ENCODE results near the gene PDE6A.

PDE6A gene

GRCh38 chr5:149988126-149988525, 43.5 kb upstream of the PDE6A start:
- no peaks in the 10 kb centered on the region for H3K36me3 ChIP-seq (ENCODE audit: control insufficient read depth, low read length)
- H3K27me3 ChIP-seq (ENCODE audit: control insufficient read depth, low read length): no peaks in the 10 kb centered on the region
- no peaks in the 10 kb centered on the region for H3F3A ChIP-seq (ENCODE audit: control insufficient read depth, insufficient read depth)
- H4K20me1 ChIP-seq (ENCODE audit: control insufficient read depth, insufficient read depth, low read depth, low read length): peaks cover 3% of the 10 kb centered on the region; the same call in 1 of the 2 replicates
- no peaks in the 10 kb centered on the region for H3K79me2 ChIP-seq (ENCODE audit: control insufficient read depth, low read length)
- H3K4me1 ChIP-seq (ENCODE audit: control insufficient read depth, low read length): no peaks in the 10 kb centered on the region
- H3K27ac ChIP-seq (ENCODE audit: low read depth, low read length): no peak overlapping the region
- no peaks in the 10 kb centered on the region for H3K9me2 ChIP-seq (replicated peaks; ENCODE audit: control insufficient read depth, low read length)
- TF ChIP-seq, protein P1, sequence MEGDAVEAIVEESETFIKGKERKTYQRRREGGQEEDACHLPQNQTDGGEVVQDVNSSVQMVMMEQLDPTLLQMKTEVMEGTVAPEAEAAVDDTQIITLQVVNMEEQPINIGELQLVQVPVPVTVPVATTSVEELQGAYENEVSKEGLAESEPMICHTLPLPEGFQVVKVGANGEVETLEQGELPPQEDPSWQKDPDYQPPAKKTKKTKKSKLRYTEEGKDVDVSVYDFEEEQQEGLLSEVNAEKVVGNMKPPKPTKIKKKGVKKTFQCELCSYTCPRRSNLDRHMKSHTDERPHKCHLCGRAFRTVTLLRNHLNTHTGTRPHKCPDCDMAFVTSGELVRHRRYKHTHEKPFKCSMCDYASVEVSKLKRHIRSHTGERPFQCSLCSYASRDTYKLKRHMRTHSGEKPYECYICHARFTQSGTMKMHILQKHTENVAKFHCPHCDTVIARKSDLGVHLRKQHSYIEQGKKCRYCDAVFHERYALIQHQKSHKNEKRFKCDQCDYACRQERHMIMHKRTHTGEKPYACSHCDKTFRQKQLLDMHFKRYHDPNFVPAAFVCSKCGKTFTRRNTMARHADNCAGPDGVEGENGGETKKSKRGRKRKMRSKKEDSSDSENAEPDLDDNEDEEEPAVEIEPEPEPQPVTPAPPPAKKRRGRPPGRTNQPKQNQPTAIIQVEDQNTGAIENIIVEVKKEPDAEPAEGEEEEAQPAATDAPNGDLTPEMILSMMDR (IDR thresholded peaks at IDR 0.05; ENCODE audit: low read depth, low read length, poor library complexity, severe bottlenecking): no peak
- TF ChIP-seq EZH2phosphoT487 (IDR thresholded peaks at IDR 0.05; ENCODE audit: borderline replicate concordance, low read length): no peak
- H3K4me3 ChIP-seq (ENCODE audit: low read length): no peak overlapping the region
- H3K9me3 ChIP-seq (ENCODE audit: control insufficient read depth, insufficient read depth, low read length): no peaks in the 10 kb centered on the region
- H3K4me2 ChIP-seq (ENCODE audit: low read length): no peak overlapping the region

DNA sequence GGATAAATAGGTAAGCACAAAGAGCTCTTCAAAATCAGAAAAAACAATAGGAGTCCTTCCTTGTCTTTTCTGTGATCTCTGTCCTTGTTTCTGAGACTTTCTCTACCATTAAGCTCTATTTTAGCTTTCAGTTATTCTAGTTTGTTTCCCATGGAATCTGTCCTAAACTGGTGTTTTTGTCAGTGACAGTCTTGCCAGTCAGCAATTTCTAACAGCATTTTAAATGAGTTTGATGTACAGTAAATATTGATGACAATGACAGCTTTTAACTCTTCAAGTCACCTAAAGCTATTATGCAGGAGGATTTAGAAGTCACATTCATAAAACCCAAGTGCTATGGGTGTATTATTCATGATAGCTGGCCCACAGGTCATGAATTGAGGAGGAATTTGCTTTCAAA, 37.9 kb upstream of the PDE6A start:
- Histone ChIP-seq H3K9me3 (ENCODE audit: control insufficient read depth, insufficient read depth, low read length) (no peaks in the 10 kb centered on the region), H3K4me2 (ENCODE audit: low read length) (no peak overlapping the region), H3K9me2 (replicated peaks; ENCODE audit: control insufficient read depth, low read length) (no peaks in the 10 kb centered on the region), H3K4me3 (ENCODE audit: low read length) (no peak overlapping the region), H3K27me3 (ENCODE audit: control insufficient read depth, low read length) (no peaks in the 10 kb centered on the region), H3K36me3 (ENCODE audit: control insufficient read depth, low read length) (peaks cover 4% of the 10 kb centered on the region; the same call in 1 of the 2 replicates), H4K20me1 (ENCODE audit: control insufficient read depth, insufficient read depth, low read depth, low read length) (no peaks in the 10 kb centered on the region), H3K4me1 (ENCODE audit: control insufficient read depth, low read length) (no peaks in the 10 kb centered on the region), H3F3A (ENCODE audit: control insufficient read depth, insufficient read depth) (no peaks in the 10 kb centered on the region), H3K79me2 (ENCODE audit: control insufficient read depth, low read length) (no peaks in the 10 kb centered on the region), H3K27ac (ENCODE audit: low read depth, low read length) (no peak overlapping the region)
- TF ChIP-seq EZH2phosphoT487 (IDR thresholded peaks at IDR 0.05; ENCODE audit: borderline replicate concordance, low read length): no peak
- TF ChIP-seq, protein P1 (IDR thresholded peaks at IDR 0.05; ENCODE audit: low read depth, low read length, poor library complexity, severe bottlenecking): no peak

- Histone ChIP-seq H3K4me2 (ENCODE audit: low read length) (no peak overlapping the region), H3K4me3 (ENCODE audit: low read length) (no peak overlapping the region), H3K27ac (ENCODE audit: low read depth, low read length) (no peak overlapping the region), H3F3A (ENCODE audit: control insufficient read depth, insufficient read depth) (no peaks in the 10 kb centered on the region), H3K9me3 (ENCODE audit: control insufficient read depth, insufficient read depth, low read length) (no peaks in the 10 kb centered on the region), H4K20me1 (ENCODE audit: control insufficient read depth, insufficient read depth, low read depth, low read length) (no peaks in the 10 kb centered on the region), H3K9me2 (replicated peaks; ENCODE audit: control insufficient read depth, low read length) (no peaks in the 10 kb centered on the region), H3K36me3 (ENCODE audit: control insufficient read depth, low read length) (peaks cover 4% of the 10 kb centered on the region; the same call in 1 of the 2 replicates), H3K27me3 (ENCODE audit: control insufficient read depth, low read length) (no peaks in the 10 kb centered on the region), H3K79me2 (ENCODE audit: control insufficient read depth, low read length) (no peaks in the 10 kb centered on the region), H3K4me1 (ENCODE audit: control insufficient read depth, low read length) (no peaks in the 10 kb centered on the region)
- TF ChIP-seq, protein P1 (IDR thresholded peaks at IDR 0.05; ENCODE audit: low read depth, low read length, poor library complexity, severe bottlenecking): no peak
- no peak for TF ChIP-seq EZH2phosphoT487 (IDR thresholded peaks at IDR 0.05; ENCODE audit: borderline replicate concordance, low read length)
Measured at GRCh38 chr5:149981206-149981605, 36.6 kb upstream of the PDE6A start.

All from DOHH2 (cell line).